BLaER1 treated with 17β-estradiol and CSF1 and Interleukin-3, amounts not matched to agents 10 nM and 100 nM (cell line): ENCODE measurements around the gene MAGI2.

ENCODE experiments used
- H3K27ac ChIP-seq, 11 experiments: shearing (Covaris generic); formaldehyde crosslinking; 2 replicates each; pipeline ENCODE4 v1.8.1; 2022
- H3K27me3 ChIP-seq, 11 experiments: shearing (Covaris generic); formaldehyde crosslinking; 2 replicates each; pipeline ENCODE4 v1.8.1; 2022
- H3K36me3 ChIP-seq, 11 experiments: shearing (Covaris generic); formaldehyde crosslinking; 2 replicates each; pipeline ENCODE4 v1.8.1; 2022
- H3K4me1 ChIP-seq, 10 experiments: shearing (Covaris generic); formaldehyde crosslinking; 2 replicates each; pipeline ENCODE4 v1.8.1; 2022
- H3K4me2 ChIP-seq, 11 experiments: shearing (Covaris generic); formaldehyde crosslinking; 2 replicates each; pipeline ENCODE4 v1.8.1; 2022
- H3K4me3 ChIP-seq, 10 experiments: shearing (Covaris generic); formaldehyde crosslinking; 2 replicates each; pipeline ENCODE4 v1.8.1; 2022
- H3K9ac ChIP-seq, 11 experiments: shearing (Covaris generic); formaldehyde crosslinking; 2 replicates each; pipeline ENCODE4 v1.8.1; 2022
- H3K9me3 ChIP-seq, 11 experiments: shearing (Covaris generic); formaldehyde crosslinking; replicated peaks in 1 of 11; 2 replicates each; pipeline ENCODE4 v1.8.1; 2022
- H4K20me1 ChIP-seq, 11 experiments: shearing (Covaris generic); formaldehyde crosslinking; 2 replicates each; pipeline ENCODE4 v1.8.1; 2022
- Cebpa-rat ChIP-seq, 11 experiments: shearing (Covaris generic); IDR thresholded peaks; 2 replicates each; pipeline ENCODE4 v1.8.1; 2022

Gene MAGI2

GRCh38 chr7:78092331-78092730, 1361.1 kb downstream of the MAGI2 start:
- no peak overlapping the region for H3K4me2 ChIP-seq
- peaks cover 0 to 8% (median 0%) of the 10 kb centered on the region in 11 experiments; a peak in 2 of 22 replicates for H3K9me3 ChIP-seq
- H3K27ac ChIP-seq, result no peak overlapping the region
- no peaks in the 10 kb centered on the region for H3K36me3 ChIP-seq
- no peak for TF ChIP-seq Cebpa-rat (IDR thresholded peaks at IDR 0.05)
- no peaks in the 10 kb centered on the region; a peak in 1 of 20 replicates for H3K4me1 ChIP-seq
- H4K20me1 ChIP-seq, result no peaks in the 10 kb centered on the region
- no peak overlapping the region for H3K9ac ChIP-seq
- no peak overlapping the region for H3K4me3 ChIP-seq
- H3K27me3 ChIP-seq, result no peaks in the 10 kb centered on the region

GRCh38 chr7:78090616-78091015, 1362.9 kb downstream of the MAGI2 start:
- Histone ChIP-seq H3K4me1 (no peaks in the 10 kb centered on the region; a peak in 1 of 20 replicates), H3K4me2 (no peak overlapping the region), H3K27me3 (no peaks in the 10 kb centered on the region), H3K36me3 (no peaks in the 10 kb centered on the region), H3K9ac (no peak overlapping the region), H3K27ac (no peak overlapping the region), H4K20me1 (no peaks in the 10 kb centered on the region), H3K9me3 (no peaks in the 10 kb centered on the region), H3K4me3 (no peak overlapping the region)
- no peak for TF ChIP-seq Cebpa-rat (IDR thresholded peaks at IDR 0.05)

GRCh38 chr7:78083476-78084120, 1369.9 kb downstream of the MAGI2 start:
- Histone ChIP-seq H3K36me3 (no peaks in the 10 kb centered on the region), H4K20me1 (no peaks in the 10 kb centered on the region), H3K4me3 (no peak overlapping the region), H3K27ac (no peak overlapping the region), H3K4me1 (no peaks in the 10 kb centered on the region), H3K9me3 (no peaks in the 10 kb centered on the region), H3K27me3 (no peaks in the 10 kb centered on the region), H3K9ac (no peak overlapping the region), H3K4me2 (no peak overlapping the region)
- no peak for TF ChIP-seq Cebpa-rat (IDR thresholded peaks at IDR 0.05)

GRCh38 chr7:78082556-78082955, 1370.9 kb downstream of the MAGI2 start:
- no peak overlapping the region for H3K9ac ChIP-seq
- H3K36me3 ChIP-seq, result no peaks in the 10 kb centered on the region
- H4K20me1 ChIP-seq, result no peaks in the 10 kb centered on the region
- H3K27ac ChIP-seq, result no peak overlapping the region
- H3K4me2 ChIP-seq, result no peak overlapping the region
- no peaks in the 10 kb centered on the region for H3K27me3 ChIP-seq
- no peak overlapping the region for H3K4me3 ChIP-seq
- H3K4me1 ChIP-seq, result no peaks in the 10 kb centered on the region
- TF ChIP-seq Cebpa-rat (IDR thresholded peaks at IDR 0.05), result no peak
- H3K9me3 ChIP-seq, result no peaks in the 10 kb centered on the region

- Histone ChIP-seq H3K4me1 (no peaks in the 10 kb centered on the region), H3K4me3 (no peak overlapping the region), H3K4me2 (no peak overlapping the region), H3K36me3 (no peaks in the 10 kb centered on the region), H3K9ac (no peak overlapping the region), H3K27ac (no peak overlapping the region), H3K27me3 (no peaks in the 10 kb centered on the region), H4K20me1 (no peaks in the 10 kb centered on the region), H3K9me3 (no peaks in the 10 kb centered on the region)
- no peak for TF ChIP-seq Cebpa-rat (IDR thresholded peaks at IDR 0.05)
Measured at GRCh38 chr7:78081888-78082287, 1371.6 kb downstream of the MAGI2 start.

- Histone ChIP-seq H3K9ac (no peak overlapping the region), H3K4me1 (no peaks in the 10 kb centered on the region), H3K36me3 (no peaks in the 10 kb centered on the region), H3K4me2 (no peak overlapping the region), H4K20me1 (no peaks in the 10 kb centered on the region), H3K9me3 (no peaks in the 10 kb centered on the region), H3K27ac (no peak overlapping the region), H3K27me3 (no peaks in the 10 kb centered on the region), H3K4me3 (no peak overlapping the region)
- no peak for TF ChIP-seq Cebpa-rat (IDR thresholded peaks at IDR 0.05)
Measured at GRCh38 chr7:78081344-78081743, 1372.1 kb downstream of the MAGI2 start.

- no peaks in the 10 kb centered on the region for H4K20me1 ChIP-seq
- no peaks in the 10 kb centered on the region for H3K9me3 ChIP-seq
- no peaks in the 10 kb centered on the region for H3K27me3 ChIP-seq
- H3K4me3 ChIP-seq, result no peak overlapping the region
- no peak for TF ChIP-seq Cebpa-rat (IDR thresholded peaks at IDR 0.05)
- no peaks in the 10 kb centered on the region for H3K36me3 ChIP-seq
- H3K4me1 ChIP-seq, result no peaks in the 10 kb centered on the region
- H3K27ac ChIP-seq, result no peak overlapping the region
- H3K4me2 ChIP-seq, result no peak overlapping the region
- no peak overlapping the region for H3K9ac ChIP-seq
Measured at GRCh38 chr7:78080811-78081210, 1372.7 kb downstream of the MAGI2 start.

- H3K27me3 ChIP-seq, result no peaks in the 10 kb centered on the region
- no peak overlapping the region for H3K4me3 ChIP-seq
- no peaks in the 10 kb centered on the region for H4K20me1 ChIP-seq
- no peaks in the 10 kb centered on the region for H3K9me3 ChIP-seq
- no peaks in the 10 kb centered on the region for H3K4me1 ChIP-seq
- no peak overlapping the region for H3K4me2 ChIP-seq
- H3K36me3 ChIP-seq, result no peaks in the 10 kb centered on the region
- TF ChIP-seq Cebpa-rat (IDR thresholded peaks at IDR 0.05), result no peak
- H3K9ac ChIP-seq, result no peak overlapping the region
- H3K27ac ChIP-seq, result no peak overlapping the region
Measured at GRCh38 chr7:78080241-78080640, 1373.2 kb downstream of the MAGI2 start.

GRCh38 chr7:78074713-78075112, 1378.8 kb downstream of the MAGI2 start:
- Histone ChIP-seq H3K9me3 (no peaks in the 10 kb centered on the region), H3K36me3 (no peaks in the 10 kb centered on the region), H4K20me1 (no peaks in the 10 kb centered on the region), H3K4me3 (no peak overlapping the region), H3K4me2 (no peak overlapping the region), H3K27ac (no peak overlapping the region), H3K9ac (no peak overlapping the region), H3K27me3 (no peaks in the 10 kb centered on the region), H3K4me1 (peaks cover 0 to 16% (median 2%) of the 10 kb centered on the region in 10 experiments; a peak in 6 of 20 replicates)
- no peak for TF ChIP-seq Cebpa-rat (IDR thresholded peaks at IDR 0.05)

- no peaks in the 10 kb centered on the region for H3K9me3 ChIP-seq
- no peaks in the 10 kb centered on the region for H3K27me3 ChIP-seq
- no peaks in the 10 kb centered on the region for H4K20me1 ChIP-seq
- H3K4me3 ChIP-seq, result no peak overlapping the region
- no peak overlapping the region for H3K27ac ChIP-seq
- TF ChIP-seq Cebpa-rat (IDR thresholded peaks at IDR 0.05), result no peak
- no peak overlapping the region for H3K9ac ChIP-seq
- no peaks in the 10 kb centered on the region for H3K36me3 ChIP-seq
- H3K4me1 ChIP-seq, result peaks cover 0 to 16% (median 2%) of the 10 kb centered on the region in 10 experiments; a peak in 6 of 20 replicates
- H3K4me2 ChIP-seq, result no peak overlapping the region
Measured at GRCh38 chr7:78073609-78074382, 1379.7 kb downstream of the MAGI2 start.
